Measurements from ENCODE around the gene AP1S3. TPM values are rescaled to one million over a fixed set of nuclear protein-coding genes. Genes with fewer than 3 reads are reported as not detected.

The AP1S3 gene
- total RNA-seq, 2 donors from 2014 or later = 2.0 to 8.3 TPM

DNA sequence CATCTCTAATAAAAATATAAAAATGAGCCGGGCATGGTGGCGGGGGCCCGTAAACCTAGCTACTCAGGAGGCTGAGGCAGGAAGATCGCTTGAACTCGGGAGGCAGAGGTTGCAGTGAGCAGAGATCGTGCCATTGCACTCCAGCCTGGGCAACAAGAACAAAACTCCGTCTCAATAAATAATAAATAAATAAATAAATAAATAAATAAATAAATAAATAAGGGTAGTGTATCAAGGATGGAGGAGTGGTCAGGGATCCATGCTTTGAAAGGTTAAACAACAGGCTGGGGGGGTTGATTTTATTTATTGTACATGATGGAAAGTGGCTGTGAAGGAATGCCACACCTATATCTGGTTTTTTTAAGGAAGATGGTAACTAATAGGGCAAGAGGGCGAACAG lies 63.2 kb downstream of the AP1S3 start:
- H3K27ac ChIP-seq = no peak overlapping the region
- no peak for ATAC-seq
- no peaks in the 10 kb centered on the region for H3K36me3 ChIP-seq (replicated peaks in 1 of 2; ENCODE audit: insufficient read depth in 1 of 2, low read depth in 2 of 2)
- TF ChIP-seq, protein P1, sequence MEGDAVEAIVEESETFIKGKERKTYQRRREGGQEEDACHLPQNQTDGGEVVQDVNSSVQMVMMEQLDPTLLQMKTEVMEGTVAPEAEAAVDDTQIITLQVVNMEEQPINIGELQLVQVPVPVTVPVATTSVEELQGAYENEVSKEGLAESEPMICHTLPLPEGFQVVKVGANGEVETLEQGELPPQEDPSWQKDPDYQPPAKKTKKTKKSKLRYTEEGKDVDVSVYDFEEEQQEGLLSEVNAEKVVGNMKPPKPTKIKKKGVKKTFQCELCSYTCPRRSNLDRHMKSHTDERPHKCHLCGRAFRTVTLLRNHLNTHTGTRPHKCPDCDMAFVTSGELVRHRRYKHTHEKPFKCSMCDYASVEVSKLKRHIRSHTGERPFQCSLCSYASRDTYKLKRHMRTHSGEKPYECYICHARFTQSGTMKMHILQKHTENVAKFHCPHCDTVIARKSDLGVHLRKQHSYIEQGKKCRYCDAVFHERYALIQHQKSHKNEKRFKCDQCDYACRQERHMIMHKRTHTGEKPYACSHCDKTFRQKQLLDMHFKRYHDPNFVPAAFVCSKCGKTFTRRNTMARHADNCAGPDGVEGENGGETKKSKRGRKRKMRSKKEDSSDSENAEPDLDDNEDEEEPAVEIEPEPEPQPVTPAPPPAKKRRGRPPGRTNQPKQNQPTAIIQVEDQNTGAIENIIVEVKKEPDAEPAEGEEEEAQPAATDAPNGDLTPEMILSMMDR (IDR thresholded peaks at IDR 0.05) = no peak
- no peak for TF ChIP-seq POLR2A (IDR thresholded peaks at IDR 0.05)
- no peak for DNase-seq
- H3K9me3 ChIP-seq = no peaks in the 10 kb centered on the region
- no peak overlapping the region for H3K4me3 ChIP-seq
- 86 to 93% methylated on average over 8 of the region's 8 CpGs for WGBS, 2 donors
- H3K27me3 ChIP-seq = no peaks in the 10 kb centered on the region
- H3K4me1 ChIP-seq = no peaks in the 10 kb centered on the region
- intact Hi-C loops (cut with DNase I) = no loop called here

- 86 to 92% methylated on average over 3 of the region's 3 CpGs for WGBS, 2 donors
- ATAC-seq (no peak), DNase-seq (no peak)
- TF ChIP-seq, protein P1 (IDR thresholded peaks at IDR 0.05) = no peak
- TF ChIP-seq POLR2A (IDR thresholded peaks at IDR 0.05) = no peak
- H3K27me3 ChIP-seq = no peaks in the 10 kb centered on the region
- intact Hi-C loops (cut with DNase I) = no loop called here
- no peaks in the 10 kb centered on the region for H3K9me3 ChIP-seq
- H3K36me3 ChIP-seq (replicated peaks in 1 of 2; ENCODE audit: insufficient read depth in 1 of 2, low read depth in 2 of 2) = no peaks in the 10 kb centered on the region
- H3K4me3 ChIP-seq = no peak overlapping the region
- no peak overlapping the region for H3K27ac ChIP-seq
- H3K4me1 ChIP-seq = no peaks in the 10 kb centered on the region
Observed at GRCh38 chr2:223772363-223772762, 65.0 kb downstream of the AP1S3 start.

DNA sequence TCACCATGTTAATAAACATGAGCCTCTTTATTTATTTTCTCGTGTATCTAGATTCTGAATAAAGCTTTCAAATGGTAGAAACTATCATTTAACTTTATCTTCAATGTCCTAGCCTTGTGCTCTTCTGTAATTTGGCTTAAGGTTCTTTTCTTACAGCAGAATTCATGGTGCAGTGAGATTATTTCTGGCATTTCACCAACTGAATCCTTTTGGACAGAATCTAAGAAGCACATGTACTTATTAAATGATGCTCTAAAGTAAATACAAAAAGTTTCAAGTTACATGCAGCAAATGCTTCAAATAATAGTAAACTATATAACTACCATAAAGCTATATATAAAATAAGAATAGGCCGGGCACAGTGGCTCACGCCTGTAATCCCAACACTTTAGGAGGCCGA lies 65.9 kb downstream of the AP1S3 start:
- ATAC-seq (no peak), DNase-seq (no peak)
- no peak overlapping the region for H3K27ac ChIP-seq
- TF ChIP-seq, protein P1 (IDR thresholded peaks at IDR 0.05) = no peak
- TF ChIP-seq POLR2A (IDR thresholded peaks at IDR 0.05) = no peak
- intact Hi-C loops (cut with DNase I) = no loop called here
- WGBS, 2 donors = 94 to 96% methylated on average over 4 of the region's 4 CpGs
- no peaks in the 10 kb centered on the region for H3K27me3 ChIP-seq
- no peaks in the 10 kb centered on the region for H3K9me3 ChIP-seq
- H3K36me3 ChIP-seq (replicated peaks in 1 of 2; ENCODE audit: insufficient read depth in 1 of 2, low read depth in 2 of 2) = no peaks in the 10 kb centered on the region
- no peaks in the 10 kb centered on the region for H3K4me1 ChIP-seq
- H3K4me3 ChIP-seq = no peak overlapping the region

DNA sequence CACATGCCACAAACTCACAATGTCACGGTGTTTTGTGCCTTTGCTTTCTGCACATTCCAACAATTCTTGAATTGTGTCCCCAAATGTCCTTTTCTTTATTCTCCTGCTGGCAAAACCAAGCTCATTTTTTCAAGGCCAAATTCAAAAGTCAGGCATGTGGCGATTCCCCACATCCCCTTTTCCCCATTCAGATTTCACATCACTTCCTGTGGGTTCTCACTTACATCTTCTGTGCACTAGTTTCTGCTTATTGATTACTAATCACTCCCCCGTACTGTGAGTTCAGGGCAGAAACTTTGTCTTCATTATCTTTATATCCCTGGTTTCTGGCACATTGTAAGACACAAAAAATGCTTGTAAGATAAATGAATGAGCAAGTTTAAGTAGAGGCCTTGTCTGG lies 69.2 kb downstream of the AP1S3 start:
- H3K36me3 ChIP-seq (replicated peaks in 1 of 2; ENCODE audit: insufficient read depth in 1 of 2, low read depth in 2 of 2) = peaks cover 0 to 2% of the 10 kb centered on the region in 2 donors
- no peak overlapping the region for H3K27ac ChIP-seq
- H3K4me3 ChIP-seq = no peak overlapping the region
- H3K4me1 ChIP-seq = no peaks in the 10 kb centered on the region
- WGBS, 2 donors = 70 to 83% methylated on average over 3 of the region's 3 CpGs
- no peaks in the 10 kb centered on the region for H3K27me3 ChIP-seq
- no peak for ATAC-seq
- no peak for DNase-seq
- TF ChIP-seq, protein P1 (IDR thresholded peaks at IDR 0.05) = no peak
- TF ChIP-seq POLR2A (IDR thresholded peaks at IDR 0.05) = no peak
- intact Hi-C loops (cut with DNase I) = no loop called here
- no peaks in the 10 kb centered on the region for H3K9me3 ChIP-seq

- Histone ChIP-seq H3K36me3 (replicated peaks in 1 of 2; ENCODE audit: insufficient read depth in 1 of 2, low read depth in 2 of 2) (peaks cover 0 to 2% of the 10 kb centered on the region in 2 donors), H3K4me3 (no peak overlapping the region), H3K9me3 (no peaks in the 10 kb centered on the region), H3K4me1 (no peaks in the 10 kb centered on the region), H3K27me3 (no peaks in the 10 kb centered on the region), H3K27ac (no peak overlapping the region)
- ATAC-seq = no peak
- intact Hi-C loops (cut with DNase I) = no loop called here
- DNase-seq = no peak
- TF ChIP-seq POLR2A (IDR thresholded peaks at IDR 0.05) = no peak
- TF ChIP-seq, protein P1 (IDR thresholded peaks at IDR 0.05) = no peak
Observed at GRCh38 chr2:223767341-223767740, 70.0 kb downstream of the AP1S3 start.
